ENCODE data around the gene DNAH10.

Gene DNAH10

GRCh38 chr12:123847019-123847418, 84.9 kb downstream of the DNAH10 start:
- FAIRE-seq, result no peak
- DNase-seq (ENCODE audit: insufficient read length, low spot score), result no peak
- TF ChIP-seq CTCF (IDR thresholded peaks at IDR 0.05; ENCODE audit: insufficient read depth, missing control alignments), result no peak

GRCh38 chr12:123847876-123848275, 85.8 kb downstream of the DNAH10 start:
- FAIRE-seq, result no peak

GRCh38 chr12:123849517-123849916, 87.4 kb downstream of the DNAH10 start:
- FAIRE-seq (no peak), DNase-seq (ENCODE audit: insufficient read length, low spot score) (no peak)
- no peak for TF ChIP-seq CTCF (IDR thresholded peaks at IDR 0.05; ENCODE audit: insufficient read depth, missing control alignments)

More at GRCh38 chr12:123847876-123848275, 85.8 kb downstream of the DNAH10 start:
- no peak for TF ChIP-seq CTCF (IDR thresholded peaks at IDR 0.05; ENCODE audit: insufficient read depth, missing control alignments)
- DNase-seq (ENCODE audit: insufficient read length, low spot score), result no peak

GRCh38 chr12:123850246-123851134, 88.4 kb downstream of the DNAH10 start:
- FAIRE-seq (no peak), DNase-seq (ENCODE audit: insufficient read length, low spot score) (no peak)
- TF ChIP-seq CTCF (IDR thresholded peaks at IDR 0.05; ENCODE audit: insufficient read depth, missing control alignments), result no peak

- no peak for TF ChIP-seq CTCF (IDR thresholded peaks at IDR 0.05; ENCODE audit: insufficient read depth, missing control alignments)
- FAIRE-seq, result no peak
- no peak for DNase-seq (ENCODE audit: insufficient read length, low spot score)
These were observed 91.4 kb downstream of the DNAH10 start for GRCh38 chr12:123853396-123854070.

- no peak for FAIRE-seq
- TF ChIP-seq CTCF (IDR thresholded peaks at IDR 0.05; ENCODE audit: insufficient read depth, missing control alignments), result no peak
- DNase-seq (ENCODE audit: insufficient read length, low spot score), result no peak
These were observed 92.1 kb downstream of the DNAH10 start for GRCh38 chr12:123854232-123854631.

GRCh38 chr12:123854918-123855317, 92.8 kb downstream of the DNAH10 start:
- FAIRE-seq (no peak), DNase-seq (ENCODE audit: insufficient read length, low spot score) (no peak)
- no peak for TF ChIP-seq CTCF (IDR thresholded peaks at IDR 0.05; ENCODE audit: insufficient read depth, missing control alignments)
